Adipose tissue (tissue), 3 donors: ENCODE data around the gene TSEN34. TPM values are rescaled to one million over a fixed set of nuclear protein-coding genes. Genes with fewer than 3 reads are reported as not detected.

Source experiments
- polyA plus RNA-seq, 3 donors: library from polyadenylated mRNA; stranded (reverse); fragments of 200-250 nt; gene quantifications; one replicate each; pipeline ENCODE4 v1.2.3, GENCODE V29; 2013
- donor health status: healthy with polysubstance abuse.
- donor health status: Bipolar disorder and iron deficiency.
- donor health status: healthy.

Gene TSEN34
- polyA plus RNA-seq, 3 donors = 32.8 to 45.0 (median 39.6) TPM

Other genes starting within 250 kb of the TSEN34 start
- gene CACNG8, start 228.4 kb upstream of the TSEN34 start, polyA plus RNA-seq = under 1 TPM; 0.02 to 0.34 (median 0.04) TPM
- not detected for gene CACNG6, start 199.7 kb upstream of the TSEN34 start, polyA plus RNA-seq
- 1 to 10 TPM in 1 of 3 donors, under 1 TPM in 1, not detected in 1; 0.76 to 2.1 TPM for gene VSTM1, start 127.4 kb upstream of the TSEN34 start, polyA plus RNA-seq
- gene TARM1, start 109.9 kb upstream of the TSEN34 start, polyA plus RNA-seq = not detected
- gene OSCAR, start 90.5 kb upstream of the TSEN34 start, polyA plus RNA-seq = 1 to 10 TPM in 2 of 3 donors, under 1 TPM in 1; 0.37 to 6.4 (median 3.5) TPM
- gene NDUFA3, start 88.5 kb upstream of the TSEN34 start, polyA plus RNA-seq = 100 to 1,000 TPM in 2 of 3 donors, 10 to 100 TPM in 1; 53.4 to 243 (median 185) TPM
- 10 to 100 TPM in 2 of 3 donors, 1 to 10 TPM in 1; 7.2 to 17.9 (median 11.8) TPM for gene TFPT, start 75.7 kb upstream of the TSEN34 start, polyA plus RNA-seq
- gene PRPF31, start 75.6 kb upstream of the TSEN34 start, polyA plus RNA-seq = 10 to 100 TPM; 21.0 to 47.7 (median 46.6) TPM
- gene CNOT3, start 53.5 kb upstream of the TSEN34 start, polyA plus RNA-seq = 10 to 100 TPM; 19.4 to 23.6 (median 20.7) TPM
- 1 to 10 TPM; 5.1 to 7.2 (median 6.2) TPM for gene LENG1, start 31.6 kb upstream of the TSEN34 start, polyA plus RNA-seq
- 10 to 100 TPM in 1 of 3 donors, 1 to 10 TPM in 2; 3.1 to 44.8 (median 6.4) TPM for gene TMC4, start 18.1 kb upstream of the TSEN34 start, polyA plus RNA-seq
- gene MBOAT7, start 1.7 kb upstream of the TSEN34 start, polyA plus RNA-seq = 10 to 100 TPM; 18.8 to 32.0 (median 27.5) TPM
- 1,000 to 10,000 TPM; 3,750 to 5,284 (median 4,831) TPM for gene RPS9, start 9.6 kb downstream of the TSEN34 start, polyA plus RNA-seq
- 10 to 100 TPM in 1 of 3 donors, 1 to 10 TPM in 2; 2.0 to 29.9 (median 6.1) TPM for gene LILRB3, start 31.7 kb downstream of the TSEN34 start, polyA plus RNA-seq
- gene LILRA6, start 51.5 kb downstream of the TSEN34 start, polyA plus RNA-seq = 10 to 100 TPM in 1 of 3 donors, 1 to 10 TPM in 1, under 1 TPM in 1; 0.72 to 10.1 (median 3.4) TPM
- 10 to 100 TPM in 2 of 3 donors, 1 to 10 TPM in 1; 1.4 to 16.7 (median 13.5) TPM for gene LILRB5, start 66.0 kb downstream of the TSEN34 start, polyA plus RNA-seq
- 10 to 100 TPM in 1 of 3 donors, 1 to 10 TPM in 2; 2.2 to 14.6 (median 2.4) TPM for gene LILRB2, start 89.8 kb downstream of the TSEN34 start, polyA plus RNA-seq
- gene LILRA5, start 121.9 kb downstream of the TSEN34 start, polyA plus RNA-seq = 10 to 100 TPM in 2 of 3 donors, 1 to 10 TPM in 1; 2.2 to 31.5 (median 14.3) TPM
- gene LILRA4, start 147.9 kb downstream of the TSEN34 start, polyA plus RNA-seq = under 1 TPM in 1 of 3 donors, not detected in 2; 0.03 TPM
- gene LAIR1, start 173.6 kb downstream of the TSEN34 start, polyA plus RNA-seq = 10 to 100 TPM in 2 of 3 donors, 1 to 10 TPM in 1; 8.2 to 75.8 (median 17.2) TPM
- 10 to 100 TPM in 1 of 3 donors, under 1 TPM in 2; 0.70 to 11.9 (median 0.79) TPM for gene TTYH1, start 224.2 kb downstream of the TSEN34 start, polyA plus RNA-seq